VCaP (cell line): ENCODE results near the gene ITPRIPL2.

ENCODE experiments used
- H3K27ac ChIP-seq: fragments of 450-650 bp; 2 replicates; pipeline ENCODE4 v1.5.1; 2017
- TF ChIP-seq, protein P1 (sequence below): fragments of 450-650 bp; conservative IDR thresholded peaks from 2 replicates; pipeline ENCODE4 v1.5.1; 2017; ENCODE audit warnings: mild to moderate bottlenecking, moderate library complexity

The ITPRIPL2 gene

DNA sequence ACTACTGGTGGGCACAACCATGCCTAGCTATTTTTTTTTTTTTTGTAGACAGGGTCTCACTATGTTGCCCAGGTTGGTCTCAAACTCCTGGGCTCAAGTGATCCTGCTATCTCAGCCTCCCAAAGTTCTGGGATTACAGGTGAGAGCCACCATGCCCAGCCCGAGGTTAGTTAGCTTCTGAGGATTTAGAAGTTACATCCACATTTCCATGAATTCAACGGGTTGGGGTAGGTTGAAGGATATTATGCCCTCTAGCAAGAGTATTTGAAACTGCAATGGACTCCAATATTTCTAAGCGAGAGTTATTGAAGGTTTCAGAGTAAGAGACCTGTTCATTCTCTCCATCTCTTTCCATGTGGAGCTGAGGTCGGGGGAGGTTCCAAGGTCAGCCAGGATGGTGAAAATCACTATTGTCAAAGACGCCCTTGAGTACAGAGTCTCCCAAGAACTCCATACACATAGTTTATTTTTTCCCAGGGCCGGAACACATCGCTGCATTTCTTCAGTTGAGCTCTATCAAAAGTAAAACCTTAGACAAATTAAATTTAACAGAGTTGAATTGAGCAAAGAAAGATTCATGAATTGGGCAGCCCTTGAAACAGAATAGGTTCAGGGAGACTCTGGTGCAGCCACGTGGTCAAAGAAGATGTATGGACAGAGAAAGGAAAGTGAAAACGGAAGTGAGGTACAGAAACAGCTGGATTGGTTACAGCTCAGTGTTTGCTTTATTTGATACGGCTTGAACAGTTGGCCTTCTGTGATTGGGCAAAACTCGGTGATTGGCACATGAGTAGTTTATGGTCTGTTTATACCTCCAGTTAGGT is 19.0 kb upstream of the ITPRIPL2 start:
- TF ChIP-seq, protein P1, sequence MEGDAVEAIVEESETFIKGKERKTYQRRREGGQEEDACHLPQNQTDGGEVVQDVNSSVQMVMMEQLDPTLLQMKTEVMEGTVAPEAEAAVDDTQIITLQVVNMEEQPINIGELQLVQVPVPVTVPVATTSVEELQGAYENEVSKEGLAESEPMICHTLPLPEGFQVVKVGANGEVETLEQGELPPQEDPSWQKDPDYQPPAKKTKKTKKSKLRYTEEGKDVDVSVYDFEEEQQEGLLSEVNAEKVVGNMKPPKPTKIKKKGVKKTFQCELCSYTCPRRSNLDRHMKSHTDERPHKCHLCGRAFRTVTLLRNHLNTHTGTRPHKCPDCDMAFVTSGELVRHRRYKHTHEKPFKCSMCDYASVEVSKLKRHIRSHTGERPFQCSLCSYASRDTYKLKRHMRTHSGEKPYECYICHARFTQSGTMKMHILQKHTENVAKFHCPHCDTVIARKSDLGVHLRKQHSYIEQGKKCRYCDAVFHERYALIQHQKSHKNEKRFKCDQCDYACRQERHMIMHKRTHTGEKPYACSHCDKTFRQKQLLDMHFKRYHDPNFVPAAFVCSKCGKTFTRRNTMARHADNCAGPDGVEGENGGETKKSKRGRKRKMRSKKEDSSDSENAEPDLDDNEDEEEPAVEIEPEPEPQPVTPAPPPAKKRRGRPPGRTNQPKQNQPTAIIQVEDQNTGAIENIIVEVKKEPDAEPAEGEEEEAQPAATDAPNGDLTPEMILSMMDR: no peak
- no peak overlapping the region for H3K27ac ChIP-seq

GRCh38 chr16:19095654-19096053 is 18.1 kb upstream of the ITPRIPL2 start:
- no peak overlapping the region for H3K27ac ChIP-seq
- TF ChIP-seq, protein P1: no peak

GRCh38 chr16:19098173-19098572 is 15.6 kb upstream of the ITPRIPL2 start:
- H3K27ac ChIP-seq: no peak overlapping the region
- TF ChIP-seq, protein P1: no peak

DNA sequence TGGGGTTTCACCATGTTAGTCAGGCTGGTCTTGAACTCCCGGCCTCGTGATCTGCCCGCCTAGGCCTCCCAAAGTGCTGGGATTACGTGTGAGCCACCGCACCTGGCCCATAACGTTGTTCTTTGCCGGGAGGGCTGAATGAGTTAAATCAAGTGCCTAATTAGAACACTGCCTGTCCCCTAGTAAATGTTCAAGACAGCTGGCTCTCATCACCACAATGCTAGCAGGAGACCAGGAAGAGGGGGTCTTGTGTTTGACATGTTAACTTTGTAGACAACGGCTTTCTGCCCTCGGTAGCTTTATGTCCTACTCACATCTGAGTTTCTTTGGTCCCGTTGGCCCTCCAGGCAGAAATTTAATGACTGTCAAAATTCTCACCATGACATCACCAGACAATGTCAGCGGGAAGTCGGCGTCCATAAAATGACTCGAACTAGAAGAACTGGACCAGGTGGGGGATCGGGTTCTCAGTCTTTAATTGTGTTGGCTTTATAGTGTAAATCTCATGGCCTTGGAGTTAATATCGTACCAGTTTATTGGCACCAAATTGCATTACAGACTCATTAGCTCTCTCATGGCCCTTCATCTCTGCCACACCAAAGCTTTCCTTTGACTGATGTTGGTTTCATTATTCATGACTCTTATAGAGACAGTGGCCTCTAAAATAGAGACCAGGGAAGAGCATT is 11.4 kb upstream of the ITPRIPL2 start:
- TF ChIP-seq, protein P1: no peak
- H3K27ac ChIP-seq: no peak overlapping the region

GRCh38 chr16:19104607-19105006 is 9.2 kb upstream of the ITPRIPL2 start:
- TF ChIP-seq, protein P1: no peak
- H3K27ac ChIP-seq: no peak overlapping the region

- H3K27ac ChIP-seq: no peak overlapping the region
- TF ChIP-seq, protein P1: no peak
Observed at GRCh38 chr16:19105131-19105530, 8.6 kb upstream of the ITPRIPL2 start.

DNA sequence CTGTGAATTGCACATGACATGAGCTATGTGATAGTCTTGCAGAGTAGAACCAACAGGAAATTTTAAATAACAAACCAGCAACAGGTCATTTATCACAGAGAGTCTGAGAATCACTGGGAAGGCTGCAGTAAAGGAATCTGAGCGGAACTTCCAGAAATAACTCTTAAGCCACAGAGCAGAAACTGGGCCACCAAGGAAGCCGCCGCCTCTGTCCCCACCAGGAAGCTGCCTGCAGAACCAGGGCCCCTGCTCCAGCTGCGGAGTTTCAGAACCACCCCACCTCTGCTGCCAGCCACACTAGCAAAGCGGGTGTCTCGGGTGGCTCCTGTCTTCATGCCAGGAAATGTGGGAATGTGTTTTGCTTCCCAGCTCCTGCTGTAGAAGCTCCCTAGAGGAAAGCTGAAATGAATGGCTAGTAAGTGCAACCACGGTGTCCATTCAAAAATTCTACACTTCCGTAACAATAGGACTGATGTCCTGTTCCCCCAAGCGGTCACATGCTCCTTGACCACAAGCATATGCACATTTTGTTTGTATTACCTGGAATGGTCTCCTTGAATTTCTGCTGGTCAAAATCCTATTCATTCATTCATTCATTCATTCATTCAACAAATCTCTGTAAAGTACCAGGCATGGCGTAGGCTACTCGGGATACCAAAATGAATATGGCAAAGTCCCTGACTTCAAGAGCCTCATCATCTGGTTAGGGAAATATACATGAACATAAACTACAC is 7.7 kb upstream of the ITPRIPL2 start:
- no peak overlapping the region for H3K27ac ChIP-seq
- TF ChIP-seq, protein P1: no peak
